Body of pancreas (tissue), 4 donors: ENCODE data around the gene CCDC182. TPM values are rescaled to one million over a fixed set of nuclear protein-coding genes. Genes with fewer than 3 reads are reported as not detected.

Experiments used
- ATAC-seq: fragments of 150-250 bp; one replicate; pipeline ENCODE4 v1.9.1; 2016
- DNase-seq, 4 donors: peaks; one replicate each; pipeline ENCODE4 v3.0.0-alpha.2; 2019
- H3K27ac ChIP-seq, 4 donors: fragments of 200-600 bp; sonication (generic); 1 replicate in 3 of 4; 2 replicates in 1 of 4; pipeline versions ENCODE4 v1.5.1 to v1.6.1; 2016 to 2019; ENCODE audit warnings: mild to moderate bottlenecking in 1 of 4, mixed read lengths in 1 of 4, moderate library complexity in 1 of 4
- H3K27me3 ChIP-seq, 2 donors: fragments of 200-600 bp; sonication (generic); one replicate each; pipeline ENCODE4 v1.6.0; 2016; ENCODE audit warnings: mild to moderate bottlenecking in 1 of 2
- H3K36me3 ChIP-seq, 2 donors: fragments of 200-600 bp; sonication (generic); replicated peaks in 1 of 2; 2 replicates each; pipeline ENCODE4 v1.5.1; 2016; ENCODE audit warnings: low read depth in 2 of 2; ENCODE audit not compliant: insufficient read depth in 1 of 2
- H3K4me1 ChIP-seq: fragments of 200-600 bp; sonication (generic); one replicate; pipeline ENCODE4 v1.6.0; 2016
- H3K4me3 ChIP-seq, 2 donors: fragments of 200-600 bp; sonication (generic); 1 replicate in 1 of 2; 2 replicates in 1 of 2; pipeline ENCODE4 v1.5.1; 2016 to 2019
- H3K9me3 ChIP-seq, 3 donors: fragments of 200-600 bp; sonication (generic); 1 replicate in 2 of 3; 2 replicates in 1 of 3; pipeline ENCODE4 v1.5.1; 2016
- POLR2A ChIP-seq, 3 donors: fragments of 450-650 bp; IDR thresholded peaks; one replicate each; pipeline ENCODE4 v1.6.1; 2016; ENCODE audit warnings: antibody characterized with exemption in 3 of 3, mild to moderate bottlenecking in 2 of 3
- WGBS, 2 donors: methylation state at CpG; one replicate each; pipeline ENCODE4 v1.1.5; 2017; 5-methylcytosine and 5-hydroxymethylcytosine counted together
- intact Hi-C: fragments of 100-400 bp; cut with DNase I; formaldehyde crosslinking; loops from one replicate; pipeline ENCODE4 v1.15.1; 2023
- total RNA-seq, 2 donors: library from RNA; depleted of rRNA; stranded (reverse); fragments of >200 nt; gene quantifications; one replicate each; pipeline ENCODE4 v1.1.0, GENCODE V29; 2016
- TF ChIP-seq, protein P1 (sequence below), 7 experiments: fragments of 450-650 bp in 4 of 7; fragments of 200-600 bp in 3 of 7; sonication (generic) in 3 of 7; IDR thresholded peaks; one replicate each; pipeline ENCODE4 v1.5.1; 2016 to 2019; ENCODE audit warnings: antibody characterized with exemption in 7 of 7

Gene CCDC182
- total RNA-seq, 2 donors from 2014 or later: not detected

DNA sequence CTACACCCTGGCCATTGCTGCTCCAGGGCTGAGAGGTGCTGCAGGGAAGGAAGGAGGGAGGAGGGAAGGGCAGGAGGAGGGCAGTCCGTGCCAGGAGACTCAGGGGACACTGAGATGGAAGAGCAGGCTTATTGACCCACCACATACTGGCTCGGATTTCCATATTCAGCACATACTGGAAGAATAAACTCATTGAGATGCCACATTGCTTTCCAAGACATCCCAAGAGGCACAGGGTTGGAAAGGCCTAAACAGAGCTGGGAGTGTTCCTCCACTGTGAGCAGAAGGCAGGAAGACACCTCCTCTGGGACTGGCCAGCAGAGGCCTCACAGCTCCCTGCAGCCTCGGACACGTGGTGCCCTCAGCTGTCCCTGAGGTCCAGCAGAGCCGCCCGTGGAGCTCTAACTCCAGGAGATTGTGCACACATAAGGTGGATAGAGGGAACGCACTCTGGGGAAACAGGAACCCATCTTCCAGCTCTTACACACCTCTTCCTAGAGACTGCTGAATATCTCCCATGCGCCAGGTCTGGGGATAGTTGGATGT, 17.4 kb downstream of the CCDC182 start:
- Histone ChIP-seq H3K36me3 (no peaks in the 10 kb centered on the region), H3K27me3 (no peaks in the 10 kb centered on the region), H3K27ac (no peak overlapping the region), H3K4me1 (no peaks in the 10 kb centered on the region), H3K9me3 (no peaks in the 10 kb centered on the region), H3K4me3 (no peak overlapping the region)
- intact Hi-C loops: no loop called here
- DNase-seq (no peak), ATAC-seq (no peak)
- 62 to 76% methylated on average over 6 to 8 of the region's 8 CpGs for WGBS, 2 donors
- TF ChIP-seq, protein P1, sequence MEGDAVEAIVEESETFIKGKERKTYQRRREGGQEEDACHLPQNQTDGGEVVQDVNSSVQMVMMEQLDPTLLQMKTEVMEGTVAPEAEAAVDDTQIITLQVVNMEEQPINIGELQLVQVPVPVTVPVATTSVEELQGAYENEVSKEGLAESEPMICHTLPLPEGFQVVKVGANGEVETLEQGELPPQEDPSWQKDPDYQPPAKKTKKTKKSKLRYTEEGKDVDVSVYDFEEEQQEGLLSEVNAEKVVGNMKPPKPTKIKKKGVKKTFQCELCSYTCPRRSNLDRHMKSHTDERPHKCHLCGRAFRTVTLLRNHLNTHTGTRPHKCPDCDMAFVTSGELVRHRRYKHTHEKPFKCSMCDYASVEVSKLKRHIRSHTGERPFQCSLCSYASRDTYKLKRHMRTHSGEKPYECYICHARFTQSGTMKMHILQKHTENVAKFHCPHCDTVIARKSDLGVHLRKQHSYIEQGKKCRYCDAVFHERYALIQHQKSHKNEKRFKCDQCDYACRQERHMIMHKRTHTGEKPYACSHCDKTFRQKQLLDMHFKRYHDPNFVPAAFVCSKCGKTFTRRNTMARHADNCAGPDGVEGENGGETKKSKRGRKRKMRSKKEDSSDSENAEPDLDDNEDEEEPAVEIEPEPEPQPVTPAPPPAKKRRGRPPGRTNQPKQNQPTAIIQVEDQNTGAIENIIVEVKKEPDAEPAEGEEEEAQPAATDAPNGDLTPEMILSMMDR (IDR thresholded peaks at IDR 0.05): no peak
- TF ChIP-seq POLR2A (IDR thresholded peaks at IDR 0.05): no peak

DNA sequence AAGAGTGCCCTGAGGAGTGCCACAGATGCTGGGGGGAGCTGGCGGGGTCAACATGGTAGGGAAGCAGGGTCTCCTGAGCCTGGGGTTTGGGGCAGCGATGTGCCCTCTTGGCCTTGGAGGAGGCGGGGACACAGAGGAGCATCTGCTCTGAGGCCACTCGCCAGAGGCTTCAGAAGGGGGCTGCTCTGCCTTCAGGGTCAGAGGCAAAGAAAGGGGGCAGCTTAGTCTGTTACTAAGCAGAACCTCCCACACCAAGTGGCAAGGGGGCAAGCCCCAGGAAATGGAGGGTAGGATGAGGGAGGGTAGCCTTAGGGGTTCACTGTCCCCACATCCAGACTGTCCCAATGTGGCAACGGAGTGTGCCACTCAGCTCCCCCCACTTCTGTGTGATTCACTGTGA, 18.3 kb downstream of the CCDC182 start:
- ATAC-seq: no peak
- TF ChIP-seq, protein P1 (IDR thresholded peaks at IDR 0.05): no peak
- no peak for TF ChIP-seq POLR2A (IDR thresholded peaks at IDR 0.05)
- Histone ChIP-seq H3K36me3 (no peaks in the 10 kb centered on the region), H3K9me3 (no peaks in the 10 kb centered on the region), H3K4me1 (no peaks in the 10 kb centered on the region), H3K27ac (no peak overlapping the region), H3K4me3 (no peak overlapping the region), H3K27me3 (no peaks in the 10 kb centered on the region)
- no peak for DNase-seq
- intact Hi-C loops: no loop called here
- WGBS, 2 donors: 65 to 66% methylated on average over 3 to 5 of the region's 5 CpGs

DNA sequence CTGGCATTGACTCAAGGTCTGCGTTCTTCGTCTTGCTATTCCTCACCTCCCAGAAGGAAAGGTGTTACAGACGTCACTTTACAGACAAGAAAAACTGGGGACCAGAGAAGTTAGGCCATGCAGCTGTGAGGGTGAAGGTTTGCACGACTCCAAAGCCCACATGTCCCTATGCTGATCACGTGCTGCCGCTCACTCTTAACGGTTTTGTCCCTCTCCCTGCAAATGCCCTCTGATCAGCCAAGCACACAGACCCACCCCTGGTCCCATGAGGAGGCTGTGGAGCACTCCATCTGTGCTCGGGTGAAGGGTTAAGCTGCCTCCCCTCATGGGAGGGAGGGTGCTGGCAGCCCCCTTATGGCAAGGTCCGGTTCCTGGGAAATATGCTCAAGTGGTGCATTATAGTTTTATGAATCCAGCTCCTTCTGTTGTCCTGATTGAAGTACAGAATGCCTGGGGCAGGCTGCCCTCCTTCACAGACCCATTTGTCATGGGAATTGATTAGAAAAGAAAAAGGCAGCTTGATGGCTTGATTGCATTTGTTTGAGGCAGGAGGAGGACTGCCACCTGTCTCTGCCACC, 18.8 kb downstream of the CCDC182 start:
- no peaks in the 10 kb centered on the region for H3K27me3 ChIP-seq
- ATAC-seq (no peak), DNase-seq (no peak)
- no peaks in the 10 kb centered on the region for H3K9me3 ChIP-seq
- intact Hi-C loops: no loop called here
- TF ChIP-seq, protein P1 (IDR thresholded peaks at IDR 0.05): no peak
- TF ChIP-seq POLR2A (IDR thresholded peaks at IDR 0.05): no peak
- H3K36me3 ChIP-seq: no peaks in the 10 kb centered on the region
- H3K27ac ChIP-seq: no peak overlapping the region
- H3K4me1 ChIP-seq: no peaks in the 10 kb centered on the region
- 61 to 66% methylated on average over 9 of the region's 9 CpGs for WGBS, 2 donors
- H3K4me3 ChIP-seq: no peak overlapping the region

DNA sequence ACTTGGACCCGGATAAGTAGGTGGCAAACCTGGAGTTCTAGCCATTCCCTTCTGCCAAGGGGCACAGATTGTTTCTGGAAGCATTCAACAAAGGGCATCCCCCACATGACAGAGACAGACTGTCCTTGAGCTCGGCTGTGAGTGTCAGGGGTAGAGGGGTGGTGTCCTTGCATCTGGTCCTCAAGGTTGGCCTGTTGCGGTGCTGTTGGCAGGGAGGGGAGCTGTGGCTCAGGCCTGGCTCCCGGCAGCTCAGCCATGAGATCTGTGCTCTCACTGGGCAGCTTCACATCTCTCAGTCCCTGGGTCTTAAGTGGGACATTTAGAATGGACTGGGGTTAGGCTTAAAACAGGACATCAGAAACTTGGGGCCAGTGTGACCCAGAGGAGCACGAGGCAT, 20.4 kb downstream of the CCDC182 start:
- Histone ChIP-seq H3K36me3 (no peaks in the 10 kb centered on the region), H3K9me3 (no peaks in the 10 kb centered on the region), H3K27me3 (no peaks in the 10 kb centered on the region), H3K4me3 (no peak overlapping the region), H3K27ac (no peak overlapping the region), H3K4me1 (no peaks in the 10 kb centered on the region)
- TF ChIP-seq, protein P1 (IDR thresholded peaks at IDR 0.05): no peak
- TF ChIP-seq POLR2A (IDR thresholded peaks at IDR 0.05): no peak
- 83 to 86% methylated on average over 4 to 5 of the region's 5 CpGs for WGBS, 2 donors
- intact Hi-C loops: no loop called here
- ATAC-seq: no peak
- DNase-seq: no peak
